HL-60 (cell line): Measurements from ENCODE around the gene PNPLA2.
A peak's percentile ranks its signal among the peaks of the same experiment; 100 is the strongest.

ENCODE experiments used
- DNase-seq, 2 experiments: peaks; one replicate each; pipeline ENCODE4 v3.0.0-alpha.2; 2010 to 2020; ENCODE audit warnings: low read depth in 1 of 2, low spot score in 1 of 2
- H3K27ac ChIP-seq: fragments of 250-450 bp; sonication (Bioruptor Pico); replicated peaks from 2 replicates; pipeline ENCODE4 v1.5.1; 2020; ENCODE audit warnings: mild to moderate bottlenecking, moderate library complexity
- H3K27me3 ChIP-seq: fragments of 250-450 bp; sonication (Bioruptor Pico); 2 replicates; pipeline ENCODE4 v1.5.1; 2021; ENCODE audit warnings: mild to moderate bottlenecking, moderate library complexity; ENCODE audit not compliant: insufficient read depth, poor library complexity, severe bottlenecking
- H3K4me3 ChIP-seq: replicated peaks from 2 replicates; pipeline ENCODE4 v1.5.1; 2011; ENCODE audit warnings: mild to moderate bottlenecking, control low read depth, low read length; ENCODE audit not compliant: insufficient read depth
- CTCF ChIP-seq: IDR thresholded peaks from one replicate; pipeline ENCODE4 v1.5.1; 2011; ENCODE audit warnings: low read length, control low read depth, inconsistent platforms; ENCODE audit not compliant: insufficient read depth
- GABPA ChIP-seq: IDR thresholded peaks from 2 replicates; pipeline ENCODE4 v1.6.1; 2012; ENCODE audit warnings: low read depth
- POLR2AphosphoS5 ChIP-seq: IDR thresholded peaks from 2 replicates; pipeline ENCODE4 v1.6.1; 2012; ENCODE audit warnings: low read depth
- SPI1 ChIP-seq: IDR thresholded peaks from 2 replicates; pipeline ENCODE4 v1.6.1; 2012; ENCODE audit warnings: low read depth, mild to moderate bottlenecking, borderline replicate concordance
- TF ChIP-seq, protein P1 (sequence below): IDR thresholded peaks from 2 replicates; pipeline ENCODE4 v1.6.1; 2012; ENCODE audit warnings: low read depth; ENCODE audit not compliant: insufficient replicate concordance

Gene PNPLA2

DNA sequence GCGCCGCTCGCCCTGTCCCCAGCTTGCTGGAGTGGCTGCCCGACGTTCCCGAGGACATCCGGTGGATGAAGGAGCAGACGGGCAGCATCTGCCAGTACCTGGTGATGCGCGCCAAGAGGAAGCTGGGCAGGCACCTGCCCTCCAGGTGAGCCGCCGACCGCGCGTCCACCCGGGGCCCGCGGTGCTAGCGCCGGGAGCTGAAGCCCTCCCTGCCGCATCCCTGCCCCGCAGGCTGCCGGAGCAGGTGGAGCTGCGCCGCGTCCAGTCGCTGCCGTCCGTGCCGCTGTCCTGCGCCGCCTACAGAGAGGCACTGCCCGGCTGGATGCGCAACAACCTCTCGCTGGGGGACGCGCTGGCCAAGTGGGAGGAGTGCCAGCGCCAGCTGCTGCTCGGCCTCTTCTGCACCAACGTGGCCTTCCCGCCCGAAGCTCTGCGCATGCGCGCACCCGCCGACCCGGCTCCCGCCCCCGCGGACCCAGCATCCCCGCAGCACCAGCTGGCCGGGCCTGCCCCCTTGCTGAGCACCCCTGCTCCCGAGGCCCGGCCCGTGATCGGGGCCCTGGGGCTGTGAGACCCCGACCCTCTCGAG lies 5.7 kb downstream of the PNPLA2 start:
- no peak for DNase-seq
- no peak for TF ChIP-seq POLR2AphosphoS5
- TF ChIP-seq, protein P1, sequence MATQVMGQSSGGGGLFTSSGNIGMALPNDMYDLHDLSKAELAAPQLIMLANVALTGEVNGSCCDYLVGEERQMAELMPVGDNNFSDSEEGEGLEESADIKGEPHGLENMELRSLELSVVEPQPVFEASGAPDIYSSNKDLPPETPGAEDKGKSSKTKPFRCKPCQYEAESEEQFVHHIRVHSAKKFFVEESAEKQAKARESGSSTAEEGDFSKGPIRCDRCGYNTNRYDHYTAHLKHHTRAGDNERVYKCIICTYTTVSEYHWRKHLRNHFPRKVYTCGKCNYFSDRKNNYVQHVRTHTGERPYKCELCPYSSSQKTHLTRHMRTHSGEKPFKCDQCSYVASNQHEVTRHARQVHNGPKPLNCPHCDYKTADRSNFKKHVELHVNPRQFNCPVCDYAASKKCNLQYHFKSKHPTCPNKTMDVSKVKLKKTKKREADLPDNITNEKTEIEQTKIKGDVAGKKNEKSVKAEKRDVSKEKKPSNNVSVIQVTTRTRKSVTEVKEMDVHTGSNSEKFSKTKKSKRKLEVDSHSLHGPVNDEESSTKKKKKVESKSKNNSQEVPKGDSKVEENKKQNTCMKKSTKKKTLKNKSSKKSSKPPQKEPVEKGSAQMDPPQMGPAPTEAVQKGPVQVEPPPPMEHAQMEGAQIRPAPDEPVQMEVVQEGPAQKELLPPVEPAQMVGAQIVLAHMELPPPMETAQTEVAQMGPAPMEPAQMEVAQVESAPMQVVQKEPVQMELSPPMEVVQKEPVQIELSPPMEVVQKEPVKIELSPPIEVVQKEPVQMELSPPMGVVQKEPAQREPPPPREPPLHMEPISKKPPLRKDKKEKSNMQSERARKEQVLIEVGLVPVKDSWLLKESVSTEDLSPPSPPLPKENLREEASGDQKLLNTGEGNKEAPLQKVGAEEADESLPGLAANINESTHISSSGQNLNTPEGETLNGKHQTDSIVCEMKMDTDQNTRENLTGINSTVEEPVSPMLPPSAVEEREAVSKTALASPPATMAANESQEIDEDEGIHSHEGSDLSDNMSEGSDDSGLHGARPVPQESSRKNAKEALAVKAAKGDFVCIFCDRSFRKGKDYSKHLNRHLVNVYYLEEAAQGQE: no peak
- TF ChIP-seq CTCF: no peak
- no peak for TF ChIP-seq SPI1
- TF ChIP-seq GABPA: no peak
- no peak overlapping the region for H3K27ac ChIP-seq
- H3K27me3 ChIP-seq: no peaks in the 10 kb centered on the region
- no peak overlapping the region for H3K4me3 ChIP-seq

GRCh38 chr11:824942-825341 lies 6.2 kb downstream of the PNPLA2 start:
- TF ChIP-seq POLR2AphosphoS5 (no peak), SPI1 (no peak), CTCF (no peak), GABPA (no peak)
- TF ChIP-seq, protein P1: no peak
- no peak overlapping the region for H3K4me3 ChIP-seq
- DNase-seq: no peak
- H3K27me3 ChIP-seq: no peaks in the 10 kb centered on the region
- H3K27ac ChIP-seq: no peak overlapping the region

- DNase-seq: no peak
- TF ChIP-seq CTCF (no peak), SPI1 (peak; percentile 9; the same call in 1 of the 2 replicates)
- no peak overlapping the region for H3K4me3 ChIP-seq
- peaks cover 6% of the 10 kb centered on the region for H3K27me3 ChIP-seq
- H3K27ac ChIP-seq: no peak overlapping the region; the same call in 1 of the 2 replicates
Measured at GRCh38 chr11:825366-826226, 6.9 kb downstream of the PNPLA2 start.
